ENCODE measurements around the gene LYPD5.
A peak's percentile ranks its signal among the peaks of the same experiment; 100 is the strongest.

Gene LYPD5

GRCh38 chr19:43779820-43780219 is 22.4 kb downstream of the LYPD5 start:
- Histone ChIP-seq H3K9ac (ENCODE audit: low read length) (peak overlapping the region; percentile 81), H3K27ac (ENCODE audit: low read depth, low read length, poor library complexity, severe bottlenecking) (peak overlapping the region; percentile 98), H3K79me2 (ENCODE audit: insufficient read depth, low read length) (no peaks in the 10 kb centered on the region), H3K4me2 (ENCODE audit: low read length) (peak overlapping the region; percentile 85), H2AFZ (ENCODE audit: low read length) (no peak overlapping the region), H3F3A (ENCODE audit: insufficient read depth, low read length) (peaks cover 3% of the 10 kb centered on the region; the same call in 1 of the 2 replicates), H3K4me1 (ENCODE audit: insufficient read depth, low read length, severe bottlenecking) (peaks cover 84% of the 10 kb centered on the region), H3K36me3 (ENCODE audit: insufficient read depth, low read length) (no peaks in the 10 kb centered on the region), H3K9me3 (ENCODE audit: low read length) (no peaks in the 10 kb centered on the region), H3K4me3 (ENCODE audit: low read depth, low read length, poor library complexity, severe bottlenecking) (peak overlapping the region; percentile 70), H4K20me1 (ENCODE audit: insufficient read depth, low read length) (no peaks in the 10 kb centered on the region), H3K9me2 (ENCODE audit: low read depth, low read length) (no peaks in the 10 kb centered on the region), H3K27me3 (ENCODE audit: insufficient read depth, low read length) (no peaks in the 10 kb centered on the region)
- TF ChIP-seq EZH2 (IDR thresholded peaks at IDR 0.05; ENCODE audit: borderline replicate concordance, low read length): no peak
- TF ChIP-seq, protein P1, sequence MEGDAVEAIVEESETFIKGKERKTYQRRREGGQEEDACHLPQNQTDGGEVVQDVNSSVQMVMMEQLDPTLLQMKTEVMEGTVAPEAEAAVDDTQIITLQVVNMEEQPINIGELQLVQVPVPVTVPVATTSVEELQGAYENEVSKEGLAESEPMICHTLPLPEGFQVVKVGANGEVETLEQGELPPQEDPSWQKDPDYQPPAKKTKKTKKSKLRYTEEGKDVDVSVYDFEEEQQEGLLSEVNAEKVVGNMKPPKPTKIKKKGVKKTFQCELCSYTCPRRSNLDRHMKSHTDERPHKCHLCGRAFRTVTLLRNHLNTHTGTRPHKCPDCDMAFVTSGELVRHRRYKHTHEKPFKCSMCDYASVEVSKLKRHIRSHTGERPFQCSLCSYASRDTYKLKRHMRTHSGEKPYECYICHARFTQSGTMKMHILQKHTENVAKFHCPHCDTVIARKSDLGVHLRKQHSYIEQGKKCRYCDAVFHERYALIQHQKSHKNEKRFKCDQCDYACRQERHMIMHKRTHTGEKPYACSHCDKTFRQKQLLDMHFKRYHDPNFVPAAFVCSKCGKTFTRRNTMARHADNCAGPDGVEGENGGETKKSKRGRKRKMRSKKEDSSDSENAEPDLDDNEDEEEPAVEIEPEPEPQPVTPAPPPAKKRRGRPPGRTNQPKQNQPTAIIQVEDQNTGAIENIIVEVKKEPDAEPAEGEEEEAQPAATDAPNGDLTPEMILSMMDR (IDR thresholded peaks at IDR 0.05; ENCODE audit: low read length): peak; percentile 48

- no peaks in the 10 kb centered on the region for H3K9me3 ChIP-seq (ENCODE audit: low read length)
- no peaks in the 10 kb centered on the region for H3K36me3 ChIP-seq (ENCODE audit: insufficient read depth, low read length)
- H3K79me2 ChIP-seq (ENCODE audit: insufficient read depth, low read length): no peaks in the 10 kb centered on the region
- H3K27me3 ChIP-seq (ENCODE audit: insufficient read depth, low read length): no peaks in the 10 kb centered on the region
- no peaks in the 10 kb centered on the region for H4K20me1 ChIP-seq (ENCODE audit: insufficient read depth, low read length)
- H3K4me1 ChIP-seq (ENCODE audit: insufficient read depth, low read length, severe bottlenecking): peaks cover 79% of the 10 kb centered on the region
- H3K4me2 ChIP-seq (ENCODE audit: low read length): peak overlapping the region; percentile 85
- H3K27ac ChIP-seq (ENCODE audit: low read depth, low read length, poor library complexity, severe bottlenecking): peak overlapping the region; percentile 98
- TF ChIP-seq, protein P1 (IDR thresholded peaks at IDR 0.05; ENCODE audit: low read length): no peak
- TF ChIP-seq EZH2 (IDR thresholded peaks at IDR 0.05; ENCODE audit: borderline replicate concordance, low read length): no peak
- no peaks in the 10 kb centered on the region for H3K9me2 ChIP-seq (ENCODE audit: low read depth, low read length)
- peaks cover 3% of the 10 kb centered on the region; the same call in 1 of the 2 replicates for H3F3A ChIP-seq (ENCODE audit: insufficient read depth, low read length)
- no peak overlapping the region for H2AFZ ChIP-seq (ENCODE audit: low read length)
- peak overlapping the region; percentile 81 for H3K9ac ChIP-seq (ENCODE audit: low read length)
- H3K4me3 ChIP-seq (ENCODE audit: low read depth, low read length, poor library complexity, severe bottlenecking): peak overlapping the region; percentile 70
These were observed 23.0 kb downstream of the LYPD5 start for GRCh38 chr19:43779147-43779819.

GRCh38 chr19:43778651-43779050 is 23.6 kb downstream of the LYPD5 start:
- Histone ChIP-seq H3K4me1 (ENCODE audit: insufficient read depth, low read length, severe bottlenecking) (peaks cover 73% of the 10 kb centered on the region), H3K9me3 (ENCODE audit: low read length) (no peaks in the 10 kb centered on the region), H3K4me2 (ENCODE audit: low read length) (peak overlapping the region; percentile 85), H3F3A (ENCODE audit: insufficient read depth, low read length) (peaks cover 2% of the 10 kb centered on the region; the same call in 1 of the 2 replicates), H4K20me1 (ENCODE audit: insufficient read depth, low read length) (no peaks in the 10 kb centered on the region), H2AFZ (ENCODE audit: low read length) (no peak overlapping the region), H3K79me2 (ENCODE audit: insufficient read depth, low read length) (no peaks in the 10 kb centered on the region), H3K36me3 (ENCODE audit: insufficient read depth, low read length) (peaks cover 6% of the 10 kb centered on the region; the same call in 1 of the 2 replicates), H3K9ac (ENCODE audit: low read length) (peak overlapping the region; percentile 81), H3K27me3 (ENCODE audit: insufficient read depth, low read length) (no peaks in the 10 kb centered on the region), H3K9me2 (ENCODE audit: low read depth, low read length) (no peaks in the 10 kb centered on the region), H3K27ac (ENCODE audit: low read depth, low read length, poor library complexity, severe bottlenecking) (peak overlapping the region; percentile 98), H3K4me3 (ENCODE audit: low read depth, low read length, poor library complexity, severe bottlenecking) (peak overlapping the region; percentile 70)
- TF ChIP-seq, protein P1 (IDR thresholded peaks at IDR 0.05; ENCODE audit: low read length): no peak
- no peak for TF ChIP-seq EZH2 (IDR thresholded peaks at IDR 0.05; ENCODE audit: borderline replicate concordance, low read length)
